Mesenchymal stem cell (in vitro differentiated cells and primary cell): Measurements from ENCODE around the gene TOMM40.

Experiments
- DNase-seq: peaks from one replicate; pipeline ENCODE4 v3.0.0-alpha.2; 2013
- H2AFZ ChIP-seq: one replicate; pipeline ENCODE4 v1.6.1; 2013; ENCODE audit warnings: low read depth, mild to moderate bottlenecking, control low read depth, inconsistent platforms, low read length, moderate library complexity
- H2AK5ac ChIP-seq: 2 replicates; pipeline ENCODE4 v1.6.1; 2013; ENCODE audit warnings: low read length, moderate library complexity, mild to moderate bottlenecking, inconsistent platforms; ENCODE audit not compliant: severe bottlenecking
- H2BK120ac ChIP-seq: one replicate; pipeline ENCODE4 v1.6.1; 2013; ENCODE audit warnings: low read depth, mild to moderate bottlenecking, inconsistent platforms, low read length, moderate library complexity
- H2BK12ac ChIP-seq, 2 experiments: one replicate each; pipeline ENCODE4 v1.6.1; 2013; ENCODE audit warnings: inconsistent platforms in 2 of 2, low read length in 2 of 2, mild to moderate bottlenecking in 2 of 2, moderate library complexity in 2 of 2, control low read depth in 1 of 2
- H2BK15ac ChIP-seq: one replicate; pipeline ENCODE4 v1.6.1; 2013; ENCODE audit warnings: mild to moderate bottlenecking, low read depth, inconsistent platforms; ENCODE audit not compliant: poor library complexity, severe bottlenecking
- H2BK5ac ChIP-seq: 2 replicates; pipeline ENCODE4 v1.6.1; 2013; ENCODE audit warnings: low read depth, mild to moderate bottlenecking, low read length, control low read depth, inconsistent platforms; ENCODE audit not compliant: poor library complexity, severe bottlenecking
- H3K14ac ChIP-seq, 2 experiments: one replicate each; pipeline ENCODE4 v1.6.1; 2013; ENCODE audit warnings: inconsistent platforms in 2 of 2, low read length in 2 of 2, control low read depth in 1 of 2, mild to moderate bottlenecking in 1 of 2, moderate library complexity in 1 of 2
- H3K18ac ChIP-seq, 2 experiments: one replicate each; pipeline ENCODE4 v1.6.1; 2013; ENCODE audit warnings: inconsistent platforms in 2 of 2, low read length in 2 of 2, control low read depth in 1 of 2, low read depth in 1 of 2, mild to moderate bottlenecking in 1 of 2
- H3K23ac ChIP-seq, 2 experiments: one replicate each; pipeline ENCODE4 v1.6.1; 2013; ENCODE audit warnings: inconsistent platforms in 2 of 2, low read length in 2 of 2, mild to moderate bottlenecking in 2 of 2, moderate library complexity in 2 of 2, control low read depth in 1 of 2
- H3K27ac ChIP-seq: 2 replicates; pipeline ENCODE4 v1.5.1; 2013; ENCODE audit warnings: mild to moderate bottlenecking, moderate library complexity, low read length, control low read depth, inconsistent platforms; ENCODE audit not compliant: poor library complexity, severe bottlenecking
- H3K27me3 ChIP-seq, 2 experiments: 2 replicates each; pipeline versions ENCODE4 v1.6.1 to v1.7.0; 2013; ENCODE audit warnings: low read length in 2 of 2, mild to moderate bottlenecking in 2 of 2, moderate library complexity in 2 of 2, control low read depth in 1 of 2, inconsistent platforms in 1 of 2; ENCODE audit not compliant: control insufficient read depth in 1 of 2, insufficient read depth in 1 of 2
- H3K36me3 ChIP-seq, 2 experiments: 2 replicates each; pipeline versions ENCODE4 v1.6.1 to v1.7.0; 2013; ENCODE audit warnings: low read length in 2 of 2, control low read depth in 1 of 2, inconsistent platforms in 1 of 2, low read depth in 1 of 2, mild to moderate bottlenecking in 1 of 2; ENCODE audit not compliant: insufficient read depth in 2 of 2, control insufficient read depth in 1 of 2
- H3K4ac ChIP-seq, 2 experiments: one replicate each; pipeline ENCODE4 v1.6.1; 2013; ENCODE audit warnings: inconsistent platforms in 2 of 2, low read length in 2 of 2, mild to moderate bottlenecking in 2 of 2, moderate library complexity in 2 of 2, control low read depth in 1 of 2, low read depth in 1 of 2
- H3K4me1 ChIP-seq: 2 replicates; pipeline ENCODE4 v1.6.1; 2013; ENCODE audit warnings: low read depth, low read length, control low read depth; ENCODE audit not compliant: control insufficient read depth, insufficient read depth
- H3K4me2 ChIP-seq: 2 replicates; pipeline ENCODE4 v1.6.1; 2013; ENCODE audit warnings: low read length, mild to moderate bottlenecking, inconsistent platforms; ENCODE audit not compliant: poor library complexity, severe bottlenecking
- H3K4me3 ChIP-seq, 2 experiments: 2 replicates each; pipeline versions ENCODE4 v1.5.1 to v1.7.0; 2013; ENCODE audit warnings: low read length in 2 of 2, mild to moderate bottlenecking in 2 of 2, control low read depth in 1 of 2, low read depth in 1 of 2; ENCODE audit not compliant: insufficient read depth in 1 of 2
- H3K79me1 ChIP-seq: replicated peaks from 2 replicates; pipeline ENCODE4 v1.6.1; 2013; ENCODE audit warnings: mild to moderate bottlenecking, control low read depth, low read length, inconsistent platforms; ENCODE audit not compliant: poor library complexity, severe bottlenecking
- H3K9ac ChIP-seq: 2 replicates; pipeline ENCODE4 v1.7.0; 2013; ENCODE audit warnings: mild to moderate bottlenecking, low read length, moderate library complexity
- H3K9me3 ChIP-seq: 2 replicates; pipeline ENCODE4 v1.7.0; 2013; ENCODE audit warnings: mild to moderate bottlenecking, low read length; ENCODE audit not compliant: control insufficient read depth
- H4K8ac ChIP-seq: one replicate; pipeline ENCODE4 v1.6.1; 2013; ENCODE audit warnings: inconsistent platforms, mild to moderate bottlenecking, low read length, moderate library complexity
- H4K91ac ChIP-seq: one replicate; pipeline ENCODE4 v1.6.1; 2013; ENCODE audit warnings: mild to moderate bottlenecking, low read length, inconsistent platforms
- WGBS: methylation state at CpG from one replicate; pipeline ENCODE4 v1.1.7; 2013; ENCODE audit warnings: mixed read lengths; 5-methylcytosine and 5-hydroxymethylcytosine counted together

Gene TOMM40

DNA sequence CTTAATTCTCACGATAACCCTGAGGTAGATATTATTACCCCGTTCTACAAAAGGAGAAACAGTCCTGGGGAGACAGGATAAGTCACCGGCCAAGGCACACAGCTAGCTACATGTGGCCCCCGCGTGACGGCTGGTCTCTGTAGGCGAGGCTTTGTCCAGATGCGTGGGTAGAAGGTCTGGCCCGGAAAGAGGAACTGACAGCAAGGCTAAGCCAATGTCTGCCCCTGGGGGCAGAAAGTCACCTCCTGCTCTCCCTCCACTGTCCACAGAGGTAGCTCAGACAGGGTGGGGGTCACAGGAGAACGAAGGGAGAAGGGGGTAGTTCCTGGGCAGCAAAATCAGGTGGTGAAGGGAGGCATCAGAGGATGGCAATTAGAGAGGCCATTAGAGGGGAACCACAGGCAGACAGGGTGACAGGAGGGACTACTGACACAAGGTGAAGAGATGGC is 52.8 kb downstream of the TOMM40 start:
- WGBS = 92% methylated on average over 10 of the region's 10 CpGs
- Histone ChIP-seq H3K14ac (no peak overlapping the region), H3K36me3 (no peaks in the 10 kb centered on the region), H3K27ac (no peak overlapping the region), H4K8ac (no peak overlapping the region), H3K4ac (no peak overlapping the region), H3K79me1 (no peaks in the 10 kb centered on the region), H3K18ac (peak overlapping the region in 1 of 2 experiments; percentile 21), H3K4me1 (peaks cover 3% of the 10 kb centered on the region), H2AFZ (no peak overlapping the region), H3K9ac (no peak overlapping the region), H3K27me3 (no peaks in the 10 kb centered on the region), H4K91ac (no peak overlapping the region), H2BK12ac (no peak overlapping the region), H3K4me3 (no peak overlapping the region), H3K23ac (no peak overlapping the region), H3K4me2 (no peak overlapping the region), H3K9me3 (no peaks in the 10 kb centered on the region), H2BK15ac (no peak overlapping the region), H2BK120ac (no peak overlapping the region), H2AK5ac (no peak overlapping the region), H2BK5ac (no peak overlapping the region)
- DNase-seq = no peak

DNA sequence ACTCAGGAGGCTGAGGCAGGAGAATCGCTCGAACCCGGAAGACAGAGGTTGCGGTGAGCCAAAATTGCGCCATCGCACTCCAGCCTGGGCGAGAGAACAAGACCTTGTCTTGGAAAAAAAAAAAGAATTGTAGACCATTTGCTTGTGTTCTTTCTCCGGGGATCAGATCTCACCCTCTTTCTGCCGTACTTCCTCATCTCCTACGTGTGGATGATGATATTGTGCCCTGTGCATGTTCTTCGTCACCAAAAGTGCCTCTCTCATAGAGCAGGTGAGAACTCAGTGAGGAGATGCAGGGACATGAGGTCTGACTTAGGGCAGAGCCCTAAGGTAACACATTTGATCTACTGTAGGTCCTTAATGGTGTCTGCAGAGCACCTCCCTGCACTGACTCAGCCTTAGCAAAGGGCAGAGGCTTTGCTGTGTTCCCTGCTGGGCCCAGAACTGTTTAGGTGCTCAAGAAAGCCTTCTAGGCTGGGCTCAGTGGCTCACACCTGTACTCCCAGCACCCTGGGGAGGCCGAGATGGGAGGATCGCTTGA is 56.1 kb downstream of the TOMM40 start:
- H3K18ac ChIP-seq = no peak overlapping the region
- no peak overlapping the region for H3K27ac ChIP-seq
- H3K14ac ChIP-seq = no peak overlapping the region
- peaks cover 4% of the 10 kb centered on the region for H3K4me1 ChIP-seq
- H3K4me3 ChIP-seq = no peak overlapping the region
- H2BK5ac ChIP-seq = no peak overlapping the region
- H2AFZ ChIP-seq = no peak overlapping the region
- no peak overlapping the region for H2BK120ac ChIP-seq
- no peak overlapping the region for H3K9ac ChIP-seq
- no peak overlapping the region for H4K91ac ChIP-seq
- no peak overlapping the region for H2AK5ac ChIP-seq
- WGBS = 94% methylated on average over 13 of the region's 13 CpGs
- H2BK12ac ChIP-seq = peak overlapping the region in 1 of 2 experiments; percentile 15
- H4K8ac ChIP-seq = no peak overlapping the region
- no peak overlapping the region for H2BK15ac ChIP-seq
- no peaks in the 10 kb centered on the region for H3K27me3 ChIP-seq
- no peak for DNase-seq
- peaks cover 4 to 14% of the 10 kb centered on the region in 2 experiments for H3K36me3 ChIP-seq
- H3K4ac ChIP-seq = no peak overlapping the region
- peaks cover 5% of the 10 kb centered on the region for H3K79me1 ChIP-seq
- no peaks in the 10 kb centered on the region for H3K9me3 ChIP-seq
- no peak overlapping the region for H3K23ac ChIP-seq
- H3K4me2 ChIP-seq = no peak overlapping the region

DNA sequence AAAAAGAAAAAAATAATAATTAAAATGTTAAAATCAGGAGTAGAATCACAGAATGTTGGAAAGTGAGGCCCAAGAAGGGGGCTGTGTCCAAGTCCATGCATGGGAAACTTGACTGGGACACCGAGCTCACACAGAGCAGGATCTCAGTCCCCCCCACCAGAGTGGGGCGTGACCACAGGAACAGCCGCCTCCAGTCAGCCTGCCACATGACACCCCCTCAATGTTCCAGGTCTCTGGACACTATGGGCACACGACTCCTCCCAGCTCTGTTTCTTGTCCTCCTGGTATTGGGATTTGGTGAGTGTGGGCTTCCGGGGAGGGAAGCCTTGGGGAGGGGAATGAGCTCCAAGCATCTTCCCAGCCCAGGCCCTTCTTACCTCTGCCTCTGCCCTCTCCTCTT is 57.2 kb downstream of the TOMM40 start:
- no peak overlapping the region for H2BK15ac ChIP-seq
- H3K27ac ChIP-seq = no peak overlapping the region
- H3K4me1 ChIP-seq = peaks cover 1% of the 10 kb centered on the region
- H4K8ac ChIP-seq = no peak overlapping the region
- peaks cover 4 to 15% of the 10 kb centered on the region in 2 experiments for H3K36me3 ChIP-seq
- H4K91ac ChIP-seq = peak overlapping the region; percentile 11
- no peak overlapping the region for H2BK12ac ChIP-seq
- H3K14ac ChIP-seq = no peak overlapping the region
- no peak overlapping the region for H3K18ac ChIP-seq
- H2BK5ac ChIP-seq = no peak overlapping the region
- no peak overlapping the region for H3K9ac ChIP-seq
- H2AFZ ChIP-seq = no peak overlapping the region
- no peak overlapping the region for H3K4me2 ChIP-seq
- no peak overlapping the region for H3K23ac ChIP-seq
- H2BK120ac ChIP-seq = no peak overlapping the region
- H3K4ac ChIP-seq = no peak overlapping the region
- peaks cover 5% of the 10 kb centered on the region for H3K79me1 ChIP-seq
- H2AK5ac ChIP-seq = no peak overlapping the region
- no peak for DNase-seq
- WGBS = 78% methylated on average over 2 of the region's 5 CpGs
- H3K4me3 ChIP-seq = no peak overlapping the region
- no peaks in the 10 kb centered on the region for H3K9me3 ChIP-seq
- H3K27me3 ChIP-seq = no peaks in the 10 kb centered on the region

DNA sequence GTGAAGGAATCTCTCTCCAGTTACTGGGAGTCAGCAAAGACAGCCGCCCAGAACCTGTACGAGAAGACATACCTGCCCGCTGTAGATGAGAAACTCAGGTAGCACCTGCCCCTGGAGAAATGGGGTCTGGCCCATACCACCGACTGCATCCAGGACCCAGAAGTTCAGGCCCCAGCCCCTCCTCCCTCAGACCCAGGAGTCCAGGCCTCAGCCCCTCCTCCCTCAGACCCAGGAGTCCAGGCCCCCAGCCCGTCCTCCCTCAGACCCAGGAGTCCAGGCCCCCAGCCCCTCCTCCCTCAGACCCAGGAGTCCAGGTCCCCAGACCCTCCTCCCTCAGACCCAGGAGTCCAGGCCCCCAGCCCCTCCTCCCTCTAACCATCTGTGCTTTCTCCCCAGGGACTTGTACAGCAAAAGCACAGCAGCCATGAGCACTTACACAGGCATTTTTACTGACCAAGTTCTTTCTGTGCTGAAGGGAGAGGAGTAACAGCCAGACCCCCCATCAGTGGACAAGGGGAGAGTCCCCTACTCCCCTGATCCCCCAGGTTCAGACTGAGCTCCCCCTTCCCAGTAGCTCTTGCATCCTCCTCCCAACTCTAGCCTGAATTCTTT is 57.8 kb downstream of the TOMM40 start:
- Histone ChIP-seq H3K27ac (no peak overlapping the region), H2BK5ac (no peak overlapping the region), H3K23ac (no peak overlapping the region), H3K79me1 (peaks cover 9% of the 10 kb centered on the region), H3K9ac (peak overlapping the region; percentile 21), H3K14ac (no peak overlapping the region), H2BK120ac (no peak overlapping the region), H3K4ac (no peak overlapping the region), H2AK5ac (no peak overlapping the region), H3K4me3 (no peak overlapping the region), H4K8ac (no peak overlapping the region), H3K4me1 (peaks cover 4% of the 10 kb centered on the region), H4K91ac (no peak overlapping the region), H3K36me3 (peaks cover 4 to 15% of the 10 kb centered on the region in 2 experiments), H2AFZ (no peak overlapping the region), H3K4me2 (no peak overlapping the region), H2BK12ac (no peak overlapping the region), H3K27me3 (no peaks in the 10 kb centered on the region), H3K9me3 (no peaks in the 10 kb centered on the region), H3K18ac (no peak overlapping the region), H2BK15ac (no peak overlapping the region)
- WGBS = 94% methylated on average over 5 of the region's 5 CpGs
- no peak for DNase-seq
